Esophagus squamous epithelium (tissue), 4 donors: Measurements from ENCODE around the gene ZEB1.
"Not testable (repeated sequence)": the region's sequence is repeated elsewhere in the genome, so short reads cannot be mapped to it uniquely, and the experiment has no call there.

ENCODE experiments used
- CTCF ChIP-seq, 6 experiments: fragments of 450-650 bp in 4 of 6; fragments of 200-600 bp in 2 of 6; sonication (generic) in 2 of 6; IDR thresholded peaks; one replicate each; pipeline ENCODE4 v1.5.1; 2016 to 2019; ENCODE audit warnings: antibody characterized with exemption in 6 of 6, mild to moderate bottlenecking in 4 of 6, moderate library complexity in 4 of 6
- POLR2A ChIP-seq, 4 donors: fragments of 450-650 bp; IDR thresholded peaks; one replicate each; pipeline ENCODE4 v1.6.1; 2017; ENCODE audit warnings: antibody characterized with exemption in 4 of 4, mild to moderate bottlenecking in 4 of 4, moderate library complexity in 3 of 4

GRCh38 chr10:31361475-31361874 lies 42.5 kb downstream of the ZEB1 start:
- TF ChIP-seq CTCF, POLR2A (IDR thresholded peaks at IDR 0.05): not testable (repeated sequence)
